Breast epithelium (tissue), 3 donors: ENCODE data around the gene NUP205.

Experiments used
- CTCF ChIP-seq, 3 donors: fragments of 450-650 bp; IDR thresholded peaks; one replicate each; pipeline ENCODE4 v1.5.1; 2016 to 2017; ENCODE audit warnings: antibody characterized with exemption in 3 of 3, mild to moderate bottlenecking in 3 of 3, moderate library complexity in 3 of 3
- POLR2A ChIP-seq: fragments of 450-650 bp; IDR thresholded peaks from one replicate; pipeline ENCODE4 v1.6.1; 2016; ENCODE audit warnings: antibody characterized with exemption, mild to moderate bottlenecking, moderate library complexity
- POLR2AphosphoS5 ChIP-seq, 3 donors: sonication (generic); formaldehyde crosslinking; IDR thresholded peaks; one replicate each; pipeline ENCODE4 v1.6.1; 2017; ENCODE audit warnings: antibody characterized with exemption in 3 of 3

DNA sequence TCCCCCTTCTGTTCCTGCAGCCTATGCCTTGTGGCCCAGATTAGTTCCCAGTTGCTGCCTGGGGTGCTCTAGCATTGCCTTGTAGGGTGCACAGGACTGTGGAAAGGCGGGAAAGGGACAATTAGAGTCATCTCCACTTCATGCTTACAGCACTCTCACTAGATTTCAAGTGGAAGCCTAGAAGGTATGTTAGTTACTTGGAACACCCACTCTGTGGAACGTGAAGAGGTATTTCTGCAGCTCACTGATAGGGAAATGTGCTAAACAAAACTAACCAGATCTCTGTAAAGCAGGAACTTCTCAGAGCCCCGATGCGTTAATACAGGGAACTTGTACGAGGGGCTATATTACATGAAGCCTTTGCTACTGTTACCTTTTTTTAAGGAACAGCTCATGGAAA, 124.0 kb downstream of the NUP205 start:
- TF ChIP-seq CTCF (IDR thresholded peaks at IDR 0.05) (no peak), POLR2AphosphoS5 (IDR thresholded peaks at IDR 0.05) (no peak), POLR2A (no peak)
